HS-5 (cell line): ENCODE results near the gene TPO.
"Not testable (repeated sequence)": the region's sequence is repeated elsewhere in the genome, so short reads cannot be mapped to it uniquely, and the experiment has no call there.

Experiments used
- DNase-seq: peaks from one replicate; pipeline ENCODE4 v3.0.0-alpha.2; 2012; ENCODE audit warnings: low read depth

TPO gene

DNA sequence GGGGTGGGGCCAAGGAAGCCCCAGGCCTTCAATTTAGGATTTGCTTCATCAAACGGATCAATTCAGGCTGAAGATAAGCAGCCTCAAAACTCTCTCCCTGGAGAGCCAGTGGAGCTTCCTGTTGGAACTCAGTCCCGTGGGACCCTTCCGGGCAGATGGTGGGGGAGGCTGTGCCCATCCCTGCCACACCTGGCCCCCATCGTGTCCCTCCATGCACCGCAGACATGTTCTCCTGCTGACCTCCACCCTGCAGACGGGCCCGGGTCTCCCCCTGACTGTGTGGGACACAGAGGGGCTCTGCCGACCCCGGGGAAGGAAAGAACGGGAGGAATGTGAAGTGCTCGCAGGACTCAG is 144.2 kb downstream of the TPO start:
- no peak for DNase-seq

DNA sequence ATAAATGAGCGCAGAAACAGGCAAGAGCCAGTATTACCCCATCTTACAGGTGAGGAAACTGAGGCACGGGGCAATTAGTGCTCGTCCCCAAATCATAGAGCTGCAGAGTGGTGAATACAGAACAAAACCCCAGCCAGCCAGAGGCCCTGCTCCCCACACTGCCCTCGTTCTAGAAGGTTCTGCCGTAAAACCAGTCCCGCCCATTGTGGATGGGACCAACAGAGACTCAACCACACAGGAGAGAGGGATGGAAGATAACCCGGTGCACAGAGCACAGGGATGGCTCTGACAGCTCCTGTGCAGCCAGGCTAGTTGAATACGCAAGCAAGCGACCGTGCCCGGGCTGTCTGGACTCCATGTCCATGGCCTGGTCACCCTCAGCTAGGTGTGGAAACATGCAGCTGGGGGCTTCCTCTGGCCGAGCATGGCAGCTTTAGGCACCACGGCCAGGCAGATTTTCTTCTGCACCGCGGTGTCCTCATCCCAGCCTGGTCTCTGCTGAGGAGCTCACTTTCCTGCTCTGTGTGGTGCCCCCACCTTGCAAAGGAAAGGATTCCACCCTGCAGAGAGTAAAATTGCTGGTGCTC is 146.4 kb downstream of the TPO start:
- no peak for DNase-seq

DNA sequence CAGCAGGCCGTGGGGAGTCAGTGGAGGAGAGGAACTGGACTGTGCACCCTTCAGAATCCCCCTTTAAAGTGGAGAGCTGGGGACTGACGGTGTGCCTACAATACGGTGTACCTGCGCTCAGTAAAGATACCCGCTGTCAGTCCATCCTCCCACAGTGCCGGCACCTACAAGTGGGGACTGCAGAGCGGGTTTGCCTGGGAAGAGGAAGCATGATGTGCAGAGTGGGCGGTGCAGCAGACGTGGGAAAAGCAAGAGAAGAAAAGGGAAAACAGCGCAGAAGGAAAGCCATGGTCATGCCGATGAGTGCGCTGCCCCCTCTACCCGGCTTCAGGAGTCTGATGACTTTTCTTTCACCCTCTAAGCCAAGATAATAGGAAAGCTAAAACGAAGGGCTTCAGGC is 148.0 kb downstream of the TPO start:
- no peak for DNase-seq

DNA sequence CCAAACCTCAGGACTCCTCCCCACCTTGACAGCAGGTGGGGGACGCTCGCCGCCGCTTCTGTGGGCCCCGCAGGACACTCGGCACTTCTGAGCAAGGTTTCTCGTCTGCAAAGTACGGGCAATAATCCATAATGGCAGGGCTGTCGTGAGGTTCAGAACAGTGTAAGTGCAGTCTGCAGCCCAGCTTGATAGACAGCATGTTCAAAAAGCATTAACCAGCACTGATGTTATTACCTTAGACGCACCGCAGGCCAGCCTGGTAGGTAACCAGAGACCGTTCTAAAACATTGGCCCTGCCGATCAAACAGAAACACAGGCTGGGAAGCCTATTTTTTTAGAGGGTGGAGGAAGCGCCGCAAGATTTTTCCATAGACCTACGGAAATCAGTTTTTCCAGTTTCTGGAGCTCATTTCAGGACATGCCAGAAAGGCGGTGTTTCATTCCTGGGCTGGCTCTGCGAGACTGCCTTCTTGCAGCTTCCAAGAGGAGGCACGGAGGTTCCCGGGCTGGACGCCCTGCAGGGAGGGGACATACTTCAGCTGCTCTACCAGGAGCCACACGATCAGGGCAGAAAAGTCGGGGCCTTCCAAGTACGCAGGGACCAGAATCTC is 148.7 kb downstream of the TPO start:
- no peak for DNase-seq

DNA sequence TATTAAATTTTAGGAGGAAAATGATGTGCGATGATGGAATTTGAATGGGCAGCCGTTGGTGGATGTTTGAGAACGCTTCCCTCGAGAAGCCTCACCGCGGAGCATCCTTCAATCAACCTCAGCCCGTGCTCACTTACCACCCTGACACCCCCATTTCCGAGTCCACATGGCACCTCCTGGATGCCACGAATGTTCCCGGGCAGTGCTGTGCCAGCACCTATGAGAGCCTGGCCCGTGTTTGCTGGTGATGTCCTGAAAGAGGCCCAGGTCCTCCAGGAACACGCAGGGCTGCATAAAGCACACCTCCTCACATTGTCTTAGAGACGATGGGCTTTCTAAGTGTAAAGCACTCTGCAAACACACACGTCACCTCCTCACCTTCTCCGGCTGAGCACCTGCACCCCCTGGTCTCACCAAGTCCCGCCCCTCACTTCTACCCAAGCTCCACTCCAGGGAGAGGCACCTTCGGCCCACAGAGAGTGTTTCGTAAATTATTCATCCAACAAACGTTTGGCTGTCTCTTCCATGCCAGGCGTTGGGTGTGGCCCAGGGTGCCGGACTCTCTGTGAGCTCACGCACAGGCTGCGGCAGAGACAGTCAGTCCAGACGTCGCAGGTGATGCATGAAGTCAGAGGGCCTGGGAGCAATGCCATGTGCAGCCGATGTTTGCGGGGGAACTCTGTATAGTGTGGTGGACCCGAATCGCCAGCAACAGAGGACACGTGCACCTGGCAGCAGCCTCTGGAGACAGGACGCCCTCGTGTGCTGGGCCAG is 150.0 kb downstream of the TPO start:
- DNase-seq: no peak

DNA sequence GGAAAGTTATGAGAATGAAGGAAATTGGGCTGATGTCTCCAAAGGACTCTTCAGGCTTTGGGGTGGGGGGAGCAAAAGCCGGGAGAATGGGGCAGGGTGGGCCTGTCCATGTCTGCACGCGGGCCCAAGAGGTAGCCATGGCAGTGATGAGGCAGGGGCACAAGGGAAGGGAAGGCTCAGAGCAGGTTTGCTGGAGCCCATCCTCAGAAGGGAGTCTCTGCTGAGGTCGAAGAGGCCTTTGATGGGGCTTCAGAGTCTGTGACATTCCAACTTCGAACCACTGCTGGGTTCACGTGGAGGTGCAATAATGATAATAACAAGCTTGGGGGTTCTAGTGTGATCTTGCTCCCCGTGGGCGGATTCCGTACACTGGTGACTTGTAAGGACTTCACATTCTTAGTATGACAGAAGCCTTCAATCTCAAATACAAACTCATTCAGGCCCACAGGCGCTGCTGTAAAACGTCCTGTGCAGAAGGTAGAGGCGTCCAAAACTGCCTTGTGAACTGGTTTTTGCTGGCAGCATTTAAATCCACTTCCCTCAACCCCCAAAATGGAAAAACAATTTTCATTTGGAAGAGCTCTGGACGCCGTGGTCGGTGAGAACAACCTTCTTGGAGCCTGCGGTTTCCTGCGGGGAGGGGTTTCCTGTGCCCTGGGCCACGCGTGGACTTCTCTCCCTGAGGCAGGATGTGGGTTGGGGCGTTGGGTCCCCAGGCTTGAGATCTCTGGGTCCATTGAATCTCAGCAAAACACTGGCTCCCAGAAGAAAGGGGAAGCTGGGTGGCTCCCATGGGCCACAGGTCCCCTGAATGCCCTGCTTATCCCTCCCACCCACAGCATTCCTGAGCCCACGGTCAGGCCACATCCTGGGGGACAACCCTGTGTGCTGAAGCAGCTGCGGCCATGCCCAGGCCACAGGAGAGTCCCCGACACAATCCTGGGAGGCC is 151.0 kb downstream of the TPO start:
- DNase-seq: no peak

DNA sequence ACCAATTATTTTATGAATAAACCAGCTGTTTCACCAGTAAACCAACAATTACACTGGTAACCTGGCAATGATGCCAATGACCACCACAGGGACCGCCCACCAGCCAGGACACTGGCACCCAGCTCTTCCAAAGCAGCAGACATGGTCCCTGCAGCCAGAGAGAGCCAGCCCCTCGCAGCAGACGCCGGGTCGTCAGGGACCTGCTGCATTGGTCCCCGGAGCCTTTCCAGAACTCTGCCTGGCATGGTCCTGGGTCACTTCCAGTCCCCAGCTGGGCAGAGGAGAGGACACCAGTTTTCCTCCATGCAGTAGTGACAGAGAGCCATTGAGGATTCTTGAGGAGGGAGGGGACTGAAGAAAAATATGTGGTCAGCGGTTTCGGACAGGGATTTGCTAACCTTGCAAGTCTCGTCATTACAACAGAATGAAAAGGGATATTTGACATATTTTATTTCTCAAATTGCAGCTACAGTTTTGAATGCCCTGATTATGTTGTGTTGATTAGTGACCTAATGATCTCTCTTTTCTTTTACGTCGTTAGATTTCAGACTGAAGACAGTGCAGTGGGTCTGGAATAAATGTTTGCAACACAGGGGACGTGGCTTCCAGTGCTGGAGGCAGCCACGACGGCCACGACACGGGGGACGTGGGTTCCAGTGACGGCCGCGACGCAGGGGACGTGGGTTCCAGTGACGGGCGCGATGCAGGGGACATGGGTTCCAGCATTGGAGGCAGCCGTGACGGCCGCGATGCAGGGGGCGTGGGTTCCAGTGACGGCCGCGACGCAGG is 154.5 kb downstream of the TPO start:
- DNase-seq: no peak

DNA sequence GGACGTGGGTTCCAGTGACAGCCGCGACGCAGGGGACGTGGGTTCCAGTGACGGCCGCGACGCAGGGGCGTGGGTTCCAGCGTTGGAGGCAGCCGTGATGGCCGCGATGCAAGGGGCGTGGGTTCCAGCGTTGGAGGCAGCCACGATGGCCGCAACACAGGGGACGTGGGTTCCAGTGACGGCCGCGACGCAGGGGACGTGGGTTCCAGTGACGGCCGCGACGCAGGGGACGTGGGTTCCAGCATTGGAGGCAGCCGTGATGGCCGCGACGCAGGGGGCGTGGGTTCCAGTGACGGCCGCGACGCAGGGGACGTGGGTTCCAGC is 155.0 kb downstream of the TPO start:
- DNase-seq: not testable (repeated sequence)

DNA sequence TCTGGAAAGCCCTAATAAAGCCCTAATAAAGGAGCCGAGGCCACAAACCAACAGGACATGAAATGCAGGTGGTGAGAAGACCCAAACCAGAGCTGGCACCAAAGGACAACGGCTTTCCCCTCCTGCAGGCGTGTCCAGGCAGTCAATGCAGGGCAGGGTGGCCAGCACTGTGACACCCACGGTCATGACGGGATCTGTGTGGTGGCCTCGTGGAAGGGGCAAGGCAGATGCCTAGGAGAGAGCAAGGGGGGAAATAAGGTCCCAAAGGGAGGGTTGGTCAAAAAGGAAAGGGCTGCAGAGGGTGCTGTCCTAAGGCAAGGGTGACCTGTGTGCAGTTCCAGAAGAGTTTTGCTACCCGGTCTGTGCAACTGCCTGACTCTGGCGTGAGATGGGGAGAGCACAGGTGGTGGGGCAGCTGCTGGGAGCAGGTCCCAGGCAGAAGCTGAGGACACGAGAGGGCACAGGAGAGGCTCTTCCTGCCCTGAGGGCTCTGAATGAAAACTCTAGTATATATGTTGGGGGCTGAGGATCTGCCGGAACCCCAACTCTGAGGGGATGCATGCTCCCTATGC is 156.7 kb downstream of the TPO start:
- DNase-seq: no peak

DNA sequence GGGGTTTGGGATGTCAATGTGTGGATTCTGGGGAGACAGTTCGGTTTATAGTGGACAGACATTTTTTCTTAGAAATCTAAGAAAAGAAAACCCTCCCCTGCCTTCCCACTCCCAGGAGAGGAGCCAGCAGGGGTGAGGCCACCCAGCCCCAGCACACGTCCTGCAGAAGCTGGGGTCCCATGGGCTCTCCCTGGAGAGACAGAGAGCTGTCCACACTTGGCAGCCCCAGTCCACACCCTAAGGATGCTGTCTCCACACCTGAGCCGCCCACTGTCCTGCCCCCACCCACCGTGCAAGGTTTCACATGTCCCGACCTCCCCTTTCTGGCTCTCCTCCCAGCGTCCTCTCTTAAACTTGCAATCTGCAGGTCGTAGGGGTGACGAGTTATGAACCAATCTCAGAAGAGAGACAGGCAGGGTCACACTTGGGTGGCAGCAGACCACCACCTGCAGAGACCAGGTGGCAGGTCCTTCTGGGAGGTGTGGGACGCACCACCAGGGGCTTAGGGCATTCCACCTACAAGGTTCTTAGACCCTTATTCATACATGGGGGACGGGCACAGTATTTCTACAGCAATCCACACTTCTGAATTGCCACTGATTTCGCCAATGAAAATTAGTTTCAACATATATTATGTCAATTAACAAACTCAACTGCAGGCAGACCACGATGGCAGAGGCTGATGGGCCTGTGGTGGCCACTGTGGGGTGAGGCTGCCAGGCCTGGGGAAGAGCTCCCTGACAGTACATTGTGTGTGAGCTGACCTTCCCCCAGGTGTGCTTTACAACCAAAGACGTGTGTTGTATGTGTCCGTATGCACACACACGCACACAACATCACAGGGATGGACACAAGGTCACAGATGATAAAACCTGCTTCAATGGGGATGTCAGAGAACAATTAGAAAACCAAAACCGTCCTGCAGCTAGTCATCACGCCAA is 158.5 kb downstream of the TPO start:
- no peak for DNase-seq

DNA sequence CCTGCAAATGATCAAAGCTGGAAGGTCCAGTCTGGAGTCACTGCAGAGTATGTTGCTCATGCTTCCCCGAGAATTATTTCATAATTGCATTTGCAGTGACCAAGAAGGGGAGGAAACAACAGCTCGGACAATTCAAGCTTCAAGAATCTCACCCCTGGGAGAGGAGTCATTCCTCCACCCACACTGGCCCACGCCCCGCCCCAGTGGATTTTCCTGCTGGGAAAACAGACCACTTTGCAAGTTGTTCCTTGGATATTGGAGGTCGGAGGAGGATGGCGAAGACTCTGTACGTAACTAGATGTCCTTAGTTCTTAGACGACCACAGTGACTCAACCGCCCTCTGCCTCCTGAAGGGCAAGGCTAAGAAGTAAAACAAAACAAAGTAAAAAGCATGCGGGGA is 159.4 kb downstream of the TPO start:
- no peak for DNase-seq

DNA sequence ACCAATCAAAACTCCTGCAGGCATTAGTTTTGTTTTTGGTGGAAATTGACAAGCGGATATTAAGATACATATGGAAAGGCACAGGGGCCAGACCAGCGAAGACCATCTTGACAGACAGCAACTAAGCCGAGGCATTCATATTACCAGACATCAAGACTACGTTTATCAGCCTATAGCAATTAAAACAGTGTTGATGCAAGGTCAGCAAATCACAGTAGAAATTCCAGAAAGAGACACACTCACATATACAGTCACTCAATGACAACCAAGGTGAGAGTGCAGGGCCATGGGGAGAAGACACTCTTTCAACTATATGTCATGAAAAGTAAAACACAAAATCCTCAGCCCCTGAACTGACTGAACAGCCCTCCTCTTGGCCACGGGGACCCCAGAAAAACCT is 164.6 kb downstream of the TPO start:
- DNase-seq: no peak

DNA sequence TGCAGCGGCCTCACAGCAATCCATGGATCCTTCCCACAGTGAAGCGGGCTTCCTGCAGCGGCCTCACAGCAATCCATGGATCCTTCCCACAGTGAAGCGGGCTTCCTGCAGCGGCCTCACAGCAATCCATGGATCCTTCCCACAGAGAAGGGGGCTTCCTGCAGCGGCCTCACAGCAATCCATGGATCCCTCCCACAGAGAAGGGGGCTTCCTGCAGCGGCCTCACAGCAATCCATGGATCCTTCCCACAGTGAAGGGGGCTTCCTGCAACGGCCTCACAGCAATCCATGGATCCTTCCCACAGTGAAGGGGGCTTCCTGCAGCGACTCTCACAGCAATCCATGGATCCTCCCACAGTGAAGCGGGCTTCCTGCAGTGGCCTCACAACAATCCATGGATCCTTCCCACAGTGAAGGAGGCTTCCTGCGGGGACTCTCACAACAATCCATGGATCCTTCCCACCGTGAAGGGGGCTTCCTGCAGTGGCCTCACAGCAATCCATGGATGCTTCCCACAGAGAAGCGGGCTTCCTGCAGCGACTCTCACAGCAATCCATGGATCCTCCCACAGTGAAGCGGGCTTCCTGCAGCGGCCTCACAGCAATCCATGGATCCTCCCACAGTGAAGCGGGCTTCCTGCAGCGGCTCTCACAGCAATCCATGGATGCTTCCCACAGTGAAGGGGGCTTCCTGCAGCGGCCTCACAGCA is 168.1 kb downstream of the TPO start:
- not testable (repeated sequence) for DNase-seq

DNA sequence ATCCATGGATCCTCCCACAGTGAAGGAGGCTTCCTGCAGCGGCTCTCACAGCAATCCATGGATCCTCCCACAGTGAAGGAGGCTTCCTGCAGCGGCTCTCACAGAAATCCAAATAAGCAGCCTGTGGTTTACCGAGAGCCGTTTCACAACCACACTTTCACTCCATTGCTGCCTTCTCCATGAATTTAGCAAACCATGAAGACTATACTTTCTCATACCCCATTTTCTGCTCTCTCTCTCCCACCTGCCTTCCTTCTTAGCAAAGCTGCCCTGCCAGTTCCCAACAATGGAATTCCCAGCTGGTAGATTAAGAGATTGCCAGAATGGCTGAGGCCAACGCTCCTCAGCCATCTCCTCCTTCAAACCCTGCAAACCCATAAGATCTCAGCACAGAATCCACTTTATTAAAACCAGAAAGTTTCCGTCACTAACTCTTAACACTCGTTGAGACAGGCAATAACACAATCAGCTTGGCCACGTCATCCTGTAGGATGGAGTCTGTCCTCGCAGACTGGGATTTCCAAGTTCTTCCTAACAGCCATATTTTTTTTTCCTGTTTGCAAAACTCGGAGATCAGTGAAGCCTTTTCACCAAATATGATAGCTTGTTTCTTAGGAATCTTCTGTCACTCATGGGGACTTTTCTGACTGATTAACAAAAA is 168.8 kb downstream of the TPO start:
- DNase-seq: no peak

DNA sequence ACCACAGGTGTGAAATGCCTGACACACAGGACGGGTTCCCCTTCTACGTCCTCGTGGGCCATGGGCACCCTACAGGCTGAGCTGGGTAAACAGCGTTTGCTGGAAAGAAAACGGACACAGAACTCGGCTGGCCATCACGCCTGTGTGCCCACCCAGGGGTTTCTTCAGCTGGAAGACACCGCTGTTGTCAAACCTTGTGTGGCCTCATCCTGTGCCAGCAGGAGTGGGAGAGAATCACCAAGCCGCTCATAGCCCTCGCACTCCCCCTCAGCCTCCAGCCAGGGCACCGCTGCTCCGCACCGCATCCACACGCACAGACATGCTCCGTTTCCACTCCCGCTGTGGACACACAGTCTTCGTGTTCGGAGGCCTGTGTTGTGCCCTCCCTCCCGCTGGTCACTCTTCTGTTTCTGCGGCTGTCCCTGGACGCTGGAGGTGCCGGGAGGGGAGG is 169.7 kb downstream of the TPO start:
- DNase-seq: no peak

DNA sequence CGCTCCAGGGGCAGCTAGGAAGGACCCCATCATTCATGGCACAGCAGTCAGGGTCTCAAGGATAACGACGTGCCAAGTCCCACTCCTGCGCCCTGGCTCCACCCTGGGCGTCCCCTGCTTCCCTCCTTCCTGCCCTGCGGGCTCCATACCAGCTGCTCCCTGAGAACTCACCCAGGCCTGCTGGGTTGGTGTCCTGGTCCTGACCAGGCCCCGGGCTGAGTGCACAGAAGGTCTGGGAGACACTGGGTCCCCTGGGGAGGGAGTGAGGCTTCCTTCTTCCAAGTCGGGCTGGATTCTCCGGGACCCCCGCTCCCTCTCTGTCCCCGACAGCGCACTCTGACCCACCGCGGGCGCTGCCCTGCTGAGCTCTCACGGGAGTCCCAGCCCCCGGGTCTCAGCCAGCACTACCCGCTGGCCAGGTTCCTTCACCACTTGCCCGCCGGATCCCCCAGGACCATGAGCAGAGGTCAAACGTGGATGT is 170.8 kb downstream of the TPO start:
- DNase-seq: no peak

DNA sequence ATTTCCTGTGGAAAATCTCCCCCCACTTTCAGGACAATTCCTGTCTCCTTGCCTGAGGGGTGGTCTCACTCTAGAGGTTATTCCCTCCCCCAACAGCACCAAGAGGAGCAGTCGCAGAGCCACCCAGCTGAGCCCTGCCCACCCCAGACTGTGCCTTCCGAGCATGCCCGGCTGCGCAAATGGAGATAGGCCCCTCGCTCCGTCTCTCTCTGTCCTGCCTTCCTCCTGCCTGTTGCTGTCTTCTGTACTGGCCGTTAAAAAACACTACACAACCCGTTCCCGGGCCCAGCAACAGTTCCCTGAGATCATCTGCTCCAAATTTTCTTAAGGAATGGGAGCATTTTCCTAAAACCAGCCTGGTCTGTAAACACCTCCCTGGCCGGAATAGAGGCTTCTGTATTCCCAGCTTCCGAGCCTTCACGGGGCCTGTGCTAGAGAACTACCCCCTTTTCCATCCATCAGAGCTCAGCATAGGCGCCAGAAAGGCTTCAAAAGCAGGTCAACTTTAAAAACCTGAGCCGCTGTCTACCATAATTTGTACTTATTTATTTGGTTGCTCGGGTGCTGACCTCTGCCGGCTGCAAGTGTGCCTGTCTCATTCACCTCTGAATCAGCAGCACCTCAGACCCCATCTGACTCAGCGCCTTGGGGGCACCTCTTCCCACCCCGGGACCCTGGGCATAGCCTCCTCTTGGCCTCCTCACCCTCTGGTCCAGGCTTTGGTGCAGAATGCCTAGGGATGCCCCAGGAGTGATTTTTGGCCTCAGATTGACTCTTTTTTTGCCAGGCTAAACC is 171.6 kb downstream of the TPO start:
- DNase-seq: no peak

DNA sequence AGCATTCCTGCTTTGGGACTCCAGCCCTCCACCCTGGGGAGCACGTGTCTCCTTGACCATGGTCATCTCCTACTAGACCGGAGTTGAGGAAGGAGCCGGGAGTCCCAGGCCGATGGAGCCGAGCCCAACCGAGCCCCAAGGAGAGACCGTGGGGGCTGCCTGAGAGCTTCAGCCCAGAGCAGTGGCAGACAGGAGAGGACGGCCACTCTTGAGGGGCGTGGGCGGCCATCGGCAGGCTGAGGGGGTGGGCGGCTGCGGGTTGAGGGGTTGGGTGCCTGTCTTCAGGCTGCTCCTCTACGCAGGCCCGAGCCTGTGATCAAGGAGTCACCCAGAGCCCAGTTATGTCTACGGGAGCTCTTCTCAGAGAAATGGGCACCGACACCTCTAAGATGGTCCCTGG is 172.4 kb downstream of the TPO start:
- no peak for DNase-seq
